CD1c-positive myeloid dendritic cell (primary cell): ENCODE results near the gene CAPN1.
"Not testable (repeated sequence)": the region's sequence is repeated elsewhere in the genome, so short reads cannot be mapped to it uniquely, and the experiment has no call there.

Source experiments
- DNase-seq: peaks from one replicate; pipeline ENCODE4 v3.0.0-alpha.2; 2016; ENCODE audit errors: extremely low spot score

Gene CAPN1

GRCh38 chr11:65217441-65218423, 36.0 kb downstream of the CAPN1 start:
- no peak for DNase-seq

- no peak for DNase-seq
Observed at GRCh38 chr11:65218446-65218845, 36.7 kb downstream of the CAPN1 start.

GRCh38 chr11:65219930-65220213, 38.1 kb downstream of the CAPN1 start:
- DNase-seq = peak; percentile 31

GRCh38 chr11:65221026-65221425, 39.3 kb downstream of the CAPN1 start:
- DNase-seq = no peak

GRCh38 chr11:65223011-65223410, 41.3 kb downstream of the CAPN1 start:
- peak; percentile 65 for DNase-seq

GRCh38 chr11:65224930-65225278, 43.2 kb downstream of the CAPN1 start:
- DNase-seq = peak; percentile 67

- peak; percentile 45 for DNase-seq
Observed at GRCh38 chr11:65225279-65226102, 43.8 kb downstream of the CAPN1 start.

GRCh38 chr11:65226103-65226442, 44.3 kb downstream of the CAPN1 start:
- DNase-seq = peak; percentile 31

- DNase-seq = no peak
Observed at GRCh38 chr11:65227879-65228278, 46.2 kb downstream of the CAPN1 start.

- no peak for DNase-seq
Observed at GRCh38 chr11:65236194-65237059, 54.7 kb downstream of the CAPN1 start.

GRCh38 chr11:65238302-65238701, 56.6 kb downstream of the CAPN1 start:
- DNase-seq = not testable (repeated sequence)

GRCh38 chr11:65241134-65241533, 59.4 kb downstream of the CAPN1 start:
- no peak for DNase-seq

- DNase-seq = no peak
Observed at GRCh38 chr11:65241692-65242091, 60.0 kb downstream of the CAPN1 start.

GRCh38 chr11:65242389-65242788, 60.7 kb downstream of the CAPN1 start:
- no peak for DNase-seq

GRCh38 chr11:65243797-65244196, 62.1 kb downstream of the CAPN1 start:
- DNase-seq = no peak

- not testable (repeated sequence) for DNase-seq
Observed at GRCh38 chr11:65245046-65245445, 63.3 kb downstream of the CAPN1 start.

- DNase-seq = no peak
Observed at GRCh38 chr11:65246506-65246905, 64.8 kb downstream of the CAPN1 start.

- DNase-seq = not testable (repeated sequence)
Observed at GRCh38 chr11:65248184-65248710, 66.5 kb downstream of the CAPN1 start.

GRCh38 chr11:65251476-65251875, 69.7 kb downstream of the CAPN1 start:
- no peak for DNase-seq

- no peak for DNase-seq
Observed at GRCh38 chr11:65254724-65255123, 73.0 kb downstream of the CAPN1 start.

- no peak for DNase-seq
Observed at GRCh38 chr11:65258988-65259387, 77.3 kb downstream of the CAPN1 start.

- no peak for DNase-seq
Observed at GRCh38 chr11:65260302-65260701, 78.6 kb downstream of the CAPN1 start.
